WTC11 (cell line): ENCODE measurements around the gene COBLL1. TPM values are rescaled to one million over a fixed set of nuclear protein-coding genes. Genes with fewer than 3 reads are reported as not detected.

Experiments
- ATAC-seq: fragments of 200-7000 bp; cut with Tn5 transposase; 2 replicates; pipeline ENCODE4 v1.10.0; 2021; ENCODE audit warnings: mild to moderate bottlenecking, moderate library complexity
- CTCF ChIA-PET: fragments of 300-600 bp; sonication (Branson Sonifier 250); formaldehyde crosslinking; loops from one replicate; lab custom pipeline; 2021; ENCODE audit warnings: antibody characterized with exemption; lab: Charles Lee
- POLR2A ChIA-PET: fragments of 350-600 bp; sonication (Branson Sonifier 250); formaldehyde crosslinking; loops from one replicate; lab custom pipeline; 2021; ENCODE audit warnings: antibody characterized with exemption; lab: Charles Lee
- DNase-seq: peaks from one replicate; pipeline ENCODE4 v3.0.0; 2021; ENCODE audit warnings: low spot score
- H3K27ac Mint-ChIP-seq: 2 replicates; pipeline ENCODE4 v1.8.0; 2021; ENCODE audit warnings: mixed read lengths
- H3K27me3 Mint-ChIP-seq: 2 replicates; pipeline ENCODE4 v1.8.0; 2021; ENCODE audit warnings: low read depth, mild to moderate bottlenecking, moderate library complexity, mixed read lengths
- H3K36me3 Mint-ChIP-seq: 2 replicates; pipeline ENCODE4 v1.8.0; 2021; ENCODE audit warnings: mixed read lengths
- H3K4me1 Mint-ChIP-seq: 2 replicates; pipeline ENCODE4 v1.8.0; 2022; ENCODE audit warnings: mixed read lengths
- H3K4me3 Mint-ChIP-seq: 2 replicates; pipeline ENCODE4 v1.8.0; 2021; ENCODE audit warnings: mild to moderate bottlenecking, moderate library complexity, mixed read lengths
- H3K9me3 Mint-ChIP-seq: 2 replicates; pipeline ENCODE4 v1.8.0; 2021; ENCODE audit warnings: mixed read lengths
- AFF4 ChIP-seq: sonication (generic); formaldehyde crosslinking; IDR thresholded peaks from 2 replicates; pipeline ENCODE4 v1.8.1; 2023; ENCODE audit warnings: mild to moderate bottlenecking, missing genetic modification reagents, borderline replicate concordance
- ATF6 ChIP-seq: sonication (generic); formaldehyde crosslinking; IDR thresholded peaks from 2 replicates; pipeline ENCODE4 v1.8.1; 2023; ENCODE audit warnings: mild to moderate bottlenecking, missing genetic modification reagents
- CREB1 ChIP-seq: sonication (generic); formaldehyde crosslinking; IDR thresholded peaks from 2 replicates; pipeline ENCODE4 v1.8.0; 2023; ENCODE audit warnings: mild to moderate bottlenecking, missing genetic modification reagents
- E2F5 ChIP-seq: sonication (generic); formaldehyde crosslinking; IDR thresholded peaks from 2 replicates; pipeline ENCODE4 v1.8.1; 2022; ENCODE audit warnings: mild to moderate bottlenecking, moderate library complexity, missing genetic modification reagents
- FOXJ3 ChIP-seq: sonication (generic); formaldehyde crosslinking; IDR thresholded peaks from 2 replicates; pipeline ENCODE4 v1.9.0; 2021; ENCODE audit warnings: missing genetic modification reagents, mild to moderate bottlenecking, borderline replicate concordance
- FOXK1 ChIP-seq: sonication (generic); formaldehyde crosslinking; IDR thresholded peaks from 2 replicates; pipeline ENCODE4 v1.8.0; 2022; ENCODE audit warnings: mild to moderate bottlenecking, moderate library complexity, missing genetic modification reagents
- GABPB1 ChIP-seq: sonication (generic); formaldehyde crosslinking; IDR thresholded peaks from 2 replicates; pipeline ENCODE4 v1.8.1; 2023; ENCODE audit warnings: mild to moderate bottlenecking, missing genetic modification reagents
- MAX ChIP-seq: sonication (generic); formaldehyde crosslinking; IDR thresholded peaks from 2 replicates; pipeline ENCODE4 v1.8.0; 2022; ENCODE audit warnings: mild to moderate bottlenecking, missing genetic modification reagents
- MXD4 ChIP-seq: fragments of 250-450 bp; sonication (Bioruptor Pico); IDR thresholded peaks from 2 replicates; pipeline ENCODE4 v1.8.0; 2021; ENCODE audit warnings: mild to moderate bottlenecking, moderate library complexity, borderline replicate concordance
- MYBL2 ChIP-seq: sonication (generic); formaldehyde crosslinking; IDR thresholded peaks from 2 replicates; pipeline ENCODE4 v1.8.1; 2023; ENCODE audit warnings: mild to moderate bottlenecking, moderate library complexity, missing genetic modification reagents
- NFE2L1 ChIP-seq: sonication (generic); formaldehyde crosslinking; IDR thresholded peaks from 2 replicates; pipeline ENCODE4 v1.8.1; 2023; ENCODE audit warnings: missing genetic modification reagents
- RELA ChIP-seq: sonication (generic); formaldehyde crosslinking; IDR thresholded peaks from 2 replicates; pipeline ENCODE4 v1.8.1; 2022; ENCODE audit warnings: missing genetic modification reagents, mild to moderate bottlenecking, borderline replicate concordance
- SMAD3 ChIP-seq: sonication (generic); formaldehyde crosslinking; IDR thresholded peaks from 2 replicates; pipeline ENCODE4 v1.8.0; 2022; ENCODE audit warnings: missing genetic modification reagents, mild to moderate bottlenecking, borderline replicate concordance
- SP1 ChIP-seq: sonication (generic); formaldehyde crosslinking; conservative IDR thresholded peaks from 2 replicates; pipeline ENCODE4 v1.8.1; 2022; ENCODE audit warnings: missing genetic modification reagents
- ZNF396 ChIP-seq: fragments of 250-450 bp; sonication (Bioruptor Pico); IDR thresholded peaks from 2 replicates; pipeline ENCODE4 v1.8.0; 2021; ENCODE audit warnings: mild to moderate bottlenecking, moderate library complexity, borderline replicate concordance
- ZNF416 ChIP-seq: fragments of 250-450 bp; sonication (Bioruptor Pico); IDR thresholded peaks from 2 replicates; pipeline ENCODE4 v1.9.0; 2021; ENCODE audit warnings: mild to moderate bottlenecking, inconsistent platforms
- ZNF423 ChIP-seq: fragments of 250-450 bp; sonication (Bioruptor Pico); IDR thresholded peaks from 2 replicates; pipeline ENCODE4 v2.1.2; 2022; ENCODE audit warnings: mild to moderate bottlenecking, moderate library complexity
- ZNF425 ChIP-seq: fragments of 250-450 bp; sonication (Bioruptor Pico); conservative IDR thresholded peaks from 2 replicates; pipeline ENCODE4 v1.9.0; 2021; ENCODE audit warnings: mild to moderate bottlenecking
- total RNA-seq: library from RNA; stranded (reverse); gene quantifications from 3 replicates; pipeline ENCODE4 v1.2.3, GENCODE V29; 2021
- TF ChIP-seq, protein P1 (sequence below): sonication (generic); formaldehyde crosslinking; IDR thresholded peaks from 2 replicates; pipeline ENCODE4 v1.8.1; 2023; ENCODE audit warnings: mild to moderate bottlenecking, missing genetic modification reagents
- TF ChIP-seq, protein P2 (sequence below): sonication (generic); formaldehyde crosslinking; IDR thresholded peaks from 2 replicates; pipeline ENCODE4 v1.8.1; 2023; ENCODE audit warnings: mild to moderate bottlenecking, missing genetic modification reagents, moderate library complexity

The COBLL1 gene
- total RNA-seq, 1 experiment from 2014 or later: 5.8 TPM

GRCh38 chr2:164890544-164890943, 48.9 kb upstream of the COBLL1 start:
- TF ChIP-seq NFE2L1 (CRISPR knock-in tag) (no peak), ZNF423 (CRISPR knock-in tag) (no peak), AFF4 (CRISPR knock-in tag) (no peak), RELA (CRISPR knock-in tag) (no peak), FOXJ3 (CRISPR knock-in tag) (no peak), ZNF425 (CRISPR knock-in tag) (no peak), ATF6 (no peak), ZNF396 (CRISPR knock-in tag) (no peak), SP1 (CRISPR knock-in tag) (no peak), SMAD3 (CRISPR knock-in tag) (no peak), MAX (no peak), ZNF416 (CRISPR knock-in tag) (no peak), FOXK1 (CRISPR knock-in tag) (no peak)
- TF ChIP-seq, protein P1, sequence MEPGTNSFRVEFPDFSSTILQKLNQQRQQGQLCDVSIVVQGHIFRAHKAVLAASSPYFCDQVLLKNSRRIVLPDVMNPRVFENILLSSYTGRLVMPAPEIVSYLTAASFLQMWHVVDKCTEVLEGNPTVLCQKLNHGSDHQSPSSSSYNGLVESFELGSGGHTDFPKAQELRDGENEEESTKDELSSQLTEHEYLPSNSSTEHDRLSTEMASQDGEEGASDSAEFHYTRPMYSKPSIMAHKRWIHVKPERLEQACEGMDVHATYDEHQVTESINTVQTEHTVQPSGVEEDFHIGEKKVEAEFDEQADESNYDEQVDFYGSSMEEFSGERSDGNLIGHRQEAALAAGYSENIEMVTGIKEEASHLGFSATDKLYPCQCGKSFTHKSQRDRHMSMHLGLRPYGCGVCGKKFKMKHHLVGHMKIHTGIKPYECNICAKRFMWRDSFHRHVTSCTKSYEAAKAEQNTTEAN (CRISPR knock-in tag): no peak
- CTCF ChIA-PET: interaction anchor here (2.5 kb wide), 1 partner anchor 48 kb away, joined by 9 read pairs; the partner anchor contains the start of gene COBLL1
- H3K4me3 Mint-ChIP-seq: no peak overlapping the region
- H3K4me1 Mint-ChIP-seq: no peaks in the 10 kb centered on the region
- no peaks in the 10 kb centered on the region for H3K36me3 Mint-ChIP-seq
- DNase-seq (no peak), ATAC-seq (no peak)
- no peaks in the 10 kb centered on the region for H3K27me3 Mint-ChIP-seq
- H3K9me3 Mint-ChIP-seq: no peaks in the 10 kb centered on the region
- no peak overlapping the region for H3K27ac Mint-ChIP-seq
- POLR2A ChIA-PET: no interaction called here

GRCh38 chr2:164888592-164888991, 47.0 kb upstream of the COBLL1 start:
- no peak overlapping the region for H3K4me3 Mint-ChIP-seq
- no peaks in the 10 kb centered on the region for H3K4me1 Mint-ChIP-seq
- H3K36me3 Mint-ChIP-seq: no peaks in the 10 kb centered on the region
- TF ChIP-seq NFE2L1 (CRISPR knock-in tag): no peak
- TF ChIP-seq ZNF425 (CRISPR knock-in tag): no peak
- TF ChIP-seq, protein P2, sequence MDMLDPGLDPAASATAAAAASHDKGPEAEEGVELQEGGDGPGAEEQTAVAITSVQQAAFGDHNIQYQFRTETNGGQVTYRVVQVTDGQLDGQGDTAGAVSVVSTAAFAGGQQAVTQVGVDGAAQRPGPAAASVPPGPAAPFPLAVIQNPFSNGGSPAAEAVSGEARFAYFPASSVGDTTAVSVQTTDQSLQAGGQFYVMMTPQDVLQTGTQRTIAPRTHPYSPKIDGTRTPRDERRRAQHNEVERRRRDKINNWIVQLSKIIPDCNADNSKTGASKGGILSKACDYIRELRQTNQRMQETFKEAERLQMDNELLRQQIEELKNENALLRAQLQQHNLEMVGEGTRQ: no peak
- TF ChIP-seq GABPB1 (CRISPR knock-in tag): no peak
- no peak for TF ChIP-seq CREB1 (CRISPR knock-in tag)
- TF ChIP-seq MXD4 (CRISPR knock-in tag): no peak
- no peak for TF ChIP-seq MYBL2 (CRISPR knock-in tag)
- no peak for TF ChIP-seq E2F5 (CRISPR knock-in tag)
- TF ChIP-seq, protein P1 (CRISPR knock-in tag): no peak
- TF ChIP-seq, all 79 proteins: peak for 0
- ATAC-seq (no peak), DNase-seq (no peak)
- Mint-ChIP-seq H3K9me3 (no peaks in the 10 kb centered on the region), H3K27me3 (no peaks in the 10 kb centered on the region), H3K27ac (no peak overlapping the region)
- ChIA-PET POLR2A (no interaction called here), CTCF (no interaction called here)
